SK-N-MC (cell line): ENCODE data around the gene GRB2.

Experiments used
- EZH2 ChIP-seq: fragments of 200-600 bp; sonication (generic); IDR thresholded peaks from one replicate; pipeline ENCODE4 v1.6.1; 2017; ENCODE audit warnings: antibody characterized with exemption
- FOXP2 ChIP-seq: optimal IDR thresholded peaks from 2 replicates; pipeline ENCODE3; 2011; ENCODE audit warnings: mild to moderate bottlenecking, moderate library complexity; ENCODE audit not compliant: insufficient read depth; ENCODE audit errors: extremely low read length, control extremely low read depth
- POLR2AphosphoS5 ChIP-seq: IDR thresholded peaks from 2 replicates; pipeline ENCODE4 v1.6.1; 2012; ENCODE audit warnings: mild to moderate bottlenecking, low read depth, low read length, borderline replicate concordance

- TF ChIP-seq EZH2 (no peak), POLR2AphosphoS5 (no peak), FOXP2 (no peak)
These were observed 52.3 kb downstream of the GRB2 start for GRCh38 chr17:75353176-75353575.
